Stimulated activated CD4-positive, alpha-beta T cell treated with anti-CD3 and anti-CD28 coated beads, Interleukin-1b, Interleukin-23, amount 100 ng/mL, for 24 hours (primary cell): ENCODE data around the gene DKKL1.

Experiments
- DNase-seq, 4 experiments: peaks; one replicate each; pipeline ENCODE4 v3.0.0-alpha.2; 2020; ENCODE audit warnings: low read depth in 4 of 4, low spot score in 1 of 4

Gene DKKL1

GRCh38 chr19:49395581-49396407, 32.1 kb downstream of the DKKL1 start:
- no peak for DNase-seq

- no peak for DNase-seq
These were observed 33.2 kb downstream of the DKKL1 start for GRCh38 chr19:49396738-49397505.

- DNase-seq, result no peak
These were observed 34.4 kb downstream of the DKKL1 start for GRCh38 chr19:49398001-49398615.

- DNase-seq, result no peak
These were observed 35.3 kb downstream of the DKKL1 start for GRCh38 chr19:49398931-49399330.

GRCh38 chr19:49400029-49400428, 36.4 kb downstream of the DKKL1 start:
- no peak for DNase-seq

GRCh38 chr19:49403404-49404187, 39.9 kb downstream of the DKKL1 start:
- DNase-seq, result no peak

- no peak for DNase-seq
These were observed 43.4 kb downstream of the DKKL1 start for GRCh38 chr19:49407079-49407478.

- no peak for DNase-seq
These were observed 43.9 kb downstream of the DKKL1 start for GRCh38 chr19:49407482-49408015.

GRCh38 chr19:49408816-49409440, 45.3 kb downstream of the DKKL1 start:
- DNase-seq, result no peak

- no peak for DNase-seq
These were observed 45.9 kb downstream of the DKKL1 start for GRCh38 chr19:49409441-49410029.

- DNase-seq, result no peak
These were observed 48.1 kb downstream of the DKKL1 start for GRCh38 chr19:49411681-49412326.

GRCh38 chr19:49413348-49413747, 49.7 kb downstream of the DKKL1 start:
- no peak for DNase-seq

- no peak for DNase-seq
These were observed 50.6 kb downstream of the DKKL1 start for GRCh38 chr19:49414256-49414655.

GRCh38 chr19:49415102-49415809, 51.6 kb downstream of the DKKL1 start:
- no peak for DNase-seq

- DNase-seq, result no peak
These were observed 52.1 kb downstream of the DKKL1 start for GRCh38 chr19:49415810-49416200.

- DNase-seq, result no peak
These were observed 53.4 kb downstream of the DKKL1 start for GRCh38 chr19:49417088-49417487.

GRCh38 chr19:49418511-49418910, 54.8 kb downstream of the DKKL1 start:
- no peak for DNase-seq

GRCh38 chr19:49419173-49419572, 55.5 kb downstream of the DKKL1 start:
- DNase-seq, result no peak

- DNase-seq, result no peak
These were observed 56.5 kb downstream of the DKKL1 start for GRCh38 chr19:49420227-49420626.
